ENCODE measurements around the gene OLFML2B. TPM values are rescaled to one million over a fixed set of nuclear protein-coding genes. Genes with fewer than 3 reads are reported as not detected.

OLFML2B gene
- total RNA-seq, 1 experiment from 2014 or later = 1.4 TPM

DNA sequence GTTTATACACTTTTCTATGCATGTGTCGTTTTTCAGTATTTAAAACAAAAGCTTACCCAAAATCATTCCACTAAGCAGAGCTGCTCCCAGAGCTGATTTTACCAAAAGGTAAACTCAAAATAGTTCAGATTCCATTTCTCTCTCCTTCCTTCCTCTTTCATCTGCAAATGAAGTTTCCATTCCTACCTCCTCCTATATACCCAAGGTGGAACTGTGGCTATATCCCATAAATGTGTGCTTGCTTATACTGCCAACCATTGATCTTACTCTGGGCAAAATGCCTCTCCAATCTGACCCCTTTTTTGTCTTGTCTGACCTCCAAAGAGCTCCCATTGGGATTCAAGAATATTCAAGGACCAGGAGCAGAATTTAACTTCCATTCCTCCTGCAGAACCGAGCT lies 9.5 kb downstream of the OLFML2B start:
- H3K27me3 Mint-ChIP-seq (ENCODE audit: low read depth) = no peaks in the 10 kb centered on the region
- H4K5ac ChIP-seq (ENCODE audit: insufficient read length, low read depth, low read length) = no peak overlapping the region
- WGBS (ENCODE audit: extremely low coverage, insufficient read length, low lambda C conversion rate) = no CpG with 5 or more reads among the region's 2 CpGs

More for the DNA sequence above, 9.5 kb downstream of the OLFML2B start:
- Histone ChIP-seq H3K23ac (ENCODE audit: insufficient read length, low read depth, low read length) (no peak overlapping the region), H2AK5ac (ENCODE audit: insufficient read length, low read length) (no peak overlapping the region), H2BK15ac (ENCODE audit: low read depth, low read length) (no peak overlapping the region), H3K27ac (ENCODE audit: insufficient read length, low read depth, low read length) (peak overlapping the region; percentile 20), H3K4ac (ENCODE audit: low read depth, low read length) (no peak overlapping the region), H4K20me1 (ENCODE audit: control insufficient read depth, insufficient read depth, insufficient read length) (no peaks in the 10 kb centered on the region), H4K8ac (replicated peaks; ENCODE audit: insufficient read length, low read depth, low read length) (no peak overlapping the region), H3K9me3 (ENCODE audit: control insufficient read depth, low read depth, low read length) (no peaks in the 10 kb centered on the region), H3K18ac (ENCODE audit: insufficient read length, low read depth, low read length) (no peak overlapping the region), H2BK120ac (ENCODE audit: low read depth, low read length, poor library complexity, severe bottlenecking) (no peak overlapping the region), H3K27me3 (ENCODE audit: insufficient read depth, low read length) (no peaks in the 10 kb centered on the region), H3K79me2 (ENCODE audit: insufficient read depth, low read length) (no peaks in the 10 kb centered on the region), H4K91ac (ENCODE audit: insufficient read length, low read depth, low read length) (no peak overlapping the region), H2BK12ac (ENCODE audit: insufficient read length, low read depth, low read length) (no peak overlapping the region), H3K4me2 (ENCODE audit: insufficient read depth, insufficient read length, low read length) (peak overlapping the region; percentile 12), H3K79me1 (ENCODE audit: insufficient read depth, low read depth, low read length, poor library complexity, severe bottlenecking) (no peaks in the 10 kb centered on the region), H3K4me1 (ENCODE audit: insufficient read depth, low read length) (peaks cover 3% of the 10 kb centered on the region; the same call in 1 of the 2 replicates), H2AFZ (ENCODE audit: low read length) (no peak overlapping the region), H3K9ac (ENCODE audit: extremely low read depth, insufficient read length, low read length) (no peak overlapping the region), H3K23me2 (ENCODE audit: insufficient read length, low read depth, low read length, poor library complexity, severe bottlenecking) (no peaks in the 10 kb centered on the region), H3K14ac (ENCODE audit: insufficient read depth, low read length) (no peak overlapping the region), H3K56ac (ENCODE audit: insufficient read length, low read depth, low read length) (no peak overlapping the region), H2BK5ac (ENCODE audit: insufficient read length, low read length) (no peak overlapping the region), H3T11ph (ENCODE audit: low read length) (no peak overlapping the region), H2BK20ac (ENCODE audit: low read depth, low read length, poor library complexity, severe bottlenecking) (no peak overlapping the region)
- no peak for DNase-seq
- H3K9me3 Mint-ChIP-seq = peaks cover 2 to 8% of the 10 kb centered on the region in 2 experiments; a peak in 1 of 5 replicates
- TF ChIP-seq, protein P1, sequence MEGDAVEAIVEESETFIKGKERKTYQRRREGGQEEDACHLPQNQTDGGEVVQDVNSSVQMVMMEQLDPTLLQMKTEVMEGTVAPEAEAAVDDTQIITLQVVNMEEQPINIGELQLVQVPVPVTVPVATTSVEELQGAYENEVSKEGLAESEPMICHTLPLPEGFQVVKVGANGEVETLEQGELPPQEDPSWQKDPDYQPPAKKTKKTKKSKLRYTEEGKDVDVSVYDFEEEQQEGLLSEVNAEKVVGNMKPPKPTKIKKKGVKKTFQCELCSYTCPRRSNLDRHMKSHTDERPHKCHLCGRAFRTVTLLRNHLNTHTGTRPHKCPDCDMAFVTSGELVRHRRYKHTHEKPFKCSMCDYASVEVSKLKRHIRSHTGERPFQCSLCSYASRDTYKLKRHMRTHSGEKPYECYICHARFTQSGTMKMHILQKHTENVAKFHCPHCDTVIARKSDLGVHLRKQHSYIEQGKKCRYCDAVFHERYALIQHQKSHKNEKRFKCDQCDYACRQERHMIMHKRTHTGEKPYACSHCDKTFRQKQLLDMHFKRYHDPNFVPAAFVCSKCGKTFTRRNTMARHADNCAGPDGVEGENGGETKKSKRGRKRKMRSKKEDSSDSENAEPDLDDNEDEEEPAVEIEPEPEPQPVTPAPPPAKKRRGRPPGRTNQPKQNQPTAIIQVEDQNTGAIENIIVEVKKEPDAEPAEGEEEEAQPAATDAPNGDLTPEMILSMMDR (conservative IDR thresholded peaks at IDR 0.05) = no peak
- peak overlapping the region in 1 of 3 experiments; percentile 77; a peak in 1 of 7 replicates for H3K27ac Mint-ChIP-seq
- peaks cover 0 to 7% (median 1%) of the 10 kb centered on the region in 3 experiments; a peak in 4 of 7 replicates for H3K36me3 Mint-ChIP-seq (ENCODE audit: insufficient read depth in 1 of 3, low read depth in 3 of 3)
- H3K4me1 Mint-ChIP-seq = peaks cover 11 to 12% of the 10 kb centered on the region in 2 experiments
- no peak overlapping the region for H3K4me3 Mint-ChIP-seq

Data from H9 (cell line).